Breast epithelium (tissue), 4 donors: ENCODE measurements around the gene SPIB. TPM values are rescaled to one million over a fixed set of nuclear protein-coding genes. Genes with fewer than 3 reads are reported as not detected.

Source experiments
- DNase-seq, 2 donors: peaks; one replicate each; pipeline ENCODE4 v3.0.0-alpha.2; 2019; ENCODE audit warnings: low spot score in 2 of 2
- H3K27ac ChIP-seq, 2 donors: fragments of 200-600 bp; sonication (generic) in 1 of 2; one replicate each; pipeline ENCODE4 v1.5.1; 2016 to 2019; ENCODE audit warnings: mild to moderate bottlenecking in 1 of 2
- H3K27me3 ChIP-seq, 2 donors: fragments of 200-600 bp; sonication (generic) in 1 of 2; one replicate each; pipeline versions ENCODE4 v1.5.1 to v1.6.0; 2017 to 2019; ENCODE audit warnings: control low read depth in 1 of 2, mild to moderate bottlenecking in 1 of 2
- H3K36me3 ChIP-seq: fragments of 200-600 bp; one replicate; pipeline ENCODE4 v1.5.1; 2019
- H3K4me1 ChIP-seq, 2 donors: fragments of 200-600 bp; sonication (generic); one replicate each; pipeline ENCODE4 v1.5.1; 2016 to 2019; ENCODE audit warnings: control low read depth in 1 of 2
- H3K4me3 ChIP-seq, 3 donors: fragments of 200-600 bp; sonication (generic); 1 replicate in 2 of 3; 2 replicates in 1 of 3; pipeline ENCODE4 v1.5.1; 2016 to 2019; ENCODE audit warnings: mild to moderate bottlenecking in 3 of 3, moderate library complexity in 2 of 3
- H3K9me3 ChIP-seq, 2 donors: fragments of 200-600 bp; sonication (generic) in 1 of 2; one replicate each; pipeline ENCODE4 v1.5.1; 2016 to 2019; ENCODE audit warnings: control low read depth in 1 of 2
- POLR2A ChIP-seq: fragments of 450-650 bp; IDR thresholded peaks from one replicate; pipeline ENCODE4 v1.6.1; 2016; ENCODE audit warnings: antibody characterized with exemption, mild to moderate bottlenecking, moderate library complexity
- POLR2AphosphoS5 ChIP-seq, 3 donors: sonication (generic); formaldehyde crosslinking; IDR thresholded peaks; one replicate each; pipeline ENCODE4 v1.6.1; 2017; ENCODE audit warnings: antibody characterized with exemption in 3 of 3
- intact Hi-C: fragments of 100-400 bp; cut with DNase I; formaldehyde crosslinking; loops from one replicate; pipeline ENCODE4 v1.15.1; 2023; ENCODE audit warnings: low total_unique reads
- total RNA-seq, 3 donors: library from RNA; depleted of rRNA; stranded (reverse); fragments of >200 nt; gene quantifications; one replicate each; pipeline ENCODE4 v1.1.0, GENCODE V29; 2016
- TF ChIP-seq, protein P1 (sequence below), 3 donors: fragments of 450-650 bp; IDR thresholded peaks; one replicate each; pipeline ENCODE4 v1.5.1; 2016 to 2017; ENCODE audit warnings: antibody characterized with exemption in 3 of 3, mild to moderate bottlenecking in 3 of 3, moderate library complexity in 3 of 3

The SPIB gene
- total RNA-seq, 3 donors from 2014 or later: 0.33 TPM; not detected in 2

DNA sequence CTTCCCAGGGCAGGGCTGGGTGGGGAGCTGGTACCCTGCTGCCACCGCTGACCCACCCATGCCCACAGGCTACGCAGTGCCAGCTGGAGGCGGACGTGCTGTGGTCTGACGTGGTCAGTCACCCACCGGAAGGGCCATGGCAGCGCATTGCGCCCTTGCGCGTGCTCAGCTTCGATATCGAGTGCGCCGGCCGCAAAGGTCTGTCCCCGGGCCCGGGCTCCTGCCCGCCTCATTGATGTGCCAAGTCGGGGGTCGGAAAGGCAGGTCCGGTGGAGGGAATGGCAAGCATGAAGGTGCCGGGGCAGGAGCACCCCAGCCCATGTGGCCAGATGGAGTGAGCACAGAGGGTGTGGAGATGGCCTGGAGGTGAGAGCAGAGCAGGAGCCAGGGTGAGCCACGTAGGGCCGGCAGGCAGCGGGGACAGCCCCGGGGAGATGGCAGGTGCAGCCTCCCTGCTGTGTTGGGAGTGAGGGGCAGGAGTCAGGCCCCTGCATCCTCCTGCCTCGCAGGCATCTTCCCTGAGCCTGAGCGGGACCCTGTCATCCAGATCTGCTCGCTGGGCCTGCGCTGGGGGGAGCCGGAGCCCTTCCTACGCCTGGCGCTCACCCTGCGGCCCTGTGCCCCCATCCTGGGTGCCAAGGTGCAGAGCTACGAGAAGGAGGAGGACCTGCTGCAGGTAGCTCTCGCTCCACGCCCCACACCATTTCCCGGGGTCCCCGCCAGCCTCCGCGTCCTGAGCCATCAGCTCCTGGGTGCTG, 16.0 kb upstream of the SPIB start:
- no peaks in the 10 kb centered on the region for H3K9me3 ChIP-seq
- no peak for DNase-seq
- TF ChIP-seq POLR2AphosphoS5 (IDR thresholded peaks at IDR 0.05): no peak
- TF ChIP-seq, protein P1, sequence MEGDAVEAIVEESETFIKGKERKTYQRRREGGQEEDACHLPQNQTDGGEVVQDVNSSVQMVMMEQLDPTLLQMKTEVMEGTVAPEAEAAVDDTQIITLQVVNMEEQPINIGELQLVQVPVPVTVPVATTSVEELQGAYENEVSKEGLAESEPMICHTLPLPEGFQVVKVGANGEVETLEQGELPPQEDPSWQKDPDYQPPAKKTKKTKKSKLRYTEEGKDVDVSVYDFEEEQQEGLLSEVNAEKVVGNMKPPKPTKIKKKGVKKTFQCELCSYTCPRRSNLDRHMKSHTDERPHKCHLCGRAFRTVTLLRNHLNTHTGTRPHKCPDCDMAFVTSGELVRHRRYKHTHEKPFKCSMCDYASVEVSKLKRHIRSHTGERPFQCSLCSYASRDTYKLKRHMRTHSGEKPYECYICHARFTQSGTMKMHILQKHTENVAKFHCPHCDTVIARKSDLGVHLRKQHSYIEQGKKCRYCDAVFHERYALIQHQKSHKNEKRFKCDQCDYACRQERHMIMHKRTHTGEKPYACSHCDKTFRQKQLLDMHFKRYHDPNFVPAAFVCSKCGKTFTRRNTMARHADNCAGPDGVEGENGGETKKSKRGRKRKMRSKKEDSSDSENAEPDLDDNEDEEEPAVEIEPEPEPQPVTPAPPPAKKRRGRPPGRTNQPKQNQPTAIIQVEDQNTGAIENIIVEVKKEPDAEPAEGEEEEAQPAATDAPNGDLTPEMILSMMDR (IDR thresholded peaks at IDR 0.05): no peak
- no peak for TF ChIP-seq POLR2A
- no peaks in the 10 kb centered on the region for H3K4me1 ChIP-seq
- no peaks in the 10 kb centered on the region for H3K27me3 ChIP-seq
- H3K36me3 ChIP-seq: no peaks in the 10 kb centered on the region
- no peak overlapping the region for H3K27ac ChIP-seq
- intact Hi-C loops: no loop called here
- H3K4me3 ChIP-seq: no peak overlapping the region

DNA sequence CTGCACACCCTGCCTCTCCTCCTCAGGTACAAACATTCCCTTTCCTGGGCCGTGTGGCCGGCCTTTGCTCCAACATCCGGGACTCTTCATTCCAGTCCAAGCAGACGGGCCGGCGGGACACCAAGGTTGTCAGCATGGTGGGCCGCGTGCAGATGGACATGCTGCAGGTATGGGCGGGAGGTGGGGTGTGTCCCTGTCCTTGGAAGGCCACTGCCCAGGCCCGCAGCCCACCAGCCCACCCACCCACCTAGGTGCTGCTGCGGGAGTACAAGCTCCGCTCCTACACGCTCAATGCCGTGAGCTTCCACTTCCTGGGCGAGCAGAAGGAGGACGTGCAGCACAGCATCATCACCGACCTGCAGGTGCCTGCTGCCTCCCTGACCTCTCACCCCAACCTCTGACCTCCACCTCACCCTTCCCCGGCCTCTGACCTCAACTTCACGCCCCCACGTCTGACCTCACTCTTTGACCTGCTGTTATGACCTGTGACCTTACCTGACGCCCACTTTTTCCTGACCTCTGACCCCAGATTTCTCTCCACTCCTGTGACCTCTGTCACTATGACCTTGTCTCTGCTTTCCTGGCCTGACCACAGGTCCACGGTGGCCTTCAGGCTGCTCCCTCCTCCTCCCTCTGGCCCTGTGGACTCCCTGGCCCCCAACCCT, 12.4 kb upstream of the SPIB start:
- no peak for DNase-seq
- TF ChIP-seq, protein P1 (IDR thresholded peaks at IDR 0.05): no peak
- no peak for TF ChIP-seq POLR2A
- TF ChIP-seq POLR2AphosphoS5 (IDR thresholded peaks at IDR 0.05): no peak
- intact Hi-C loops: no loop called here
- Histone ChIP-seq H3K9me3 (no peaks in the 10 kb centered on the region), H3K27ac (no peak overlapping the region), H3K27me3 (no peaks in the 10 kb centered on the region), H3K4me3 (no peak overlapping the region), H3K36me3 (peaks cover 8% of the 10 kb centered on the region), H3K4me1 (no peaks in the 10 kb centered on the region)

DNA sequence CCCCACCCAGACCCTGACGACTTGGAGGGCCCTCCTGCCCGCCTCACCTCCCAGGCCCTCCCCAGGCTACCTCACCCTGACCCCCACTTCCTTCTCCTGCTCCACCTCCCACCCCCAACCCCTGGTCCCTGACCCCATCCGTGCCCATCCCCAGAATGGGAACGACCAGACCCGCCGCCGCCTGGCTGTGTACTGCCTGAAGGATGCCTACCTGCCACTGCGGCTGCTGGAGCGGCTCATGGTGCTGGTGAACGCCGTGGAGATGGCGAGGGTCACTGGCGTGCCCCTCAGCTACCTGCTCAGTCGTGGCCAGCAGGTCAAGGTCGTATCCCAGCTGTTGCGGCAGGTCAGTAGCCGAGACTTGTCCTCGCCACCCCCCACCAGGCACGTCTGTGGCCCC, 11.9 kb upstream of the SPIB start:
- intact Hi-C loops: no loop called here
- Histone ChIP-seq H3K36me3 (peaks cover 8% of the 10 kb centered on the region), H3K27ac (no peak overlapping the region), H3K9me3 (no peaks in the 10 kb centered on the region), H3K4me3 (no peak overlapping the region), H3K27me3 (no peaks in the 10 kb centered on the region), H3K4me1 (no peaks in the 10 kb centered on the region)
- TF ChIP-seq POLR2A (no peak), POLR2AphosphoS5 (IDR thresholded peaks at IDR 0.05) (no peak)
- TF ChIP-seq, protein P1 (IDR thresholded peaks at IDR 0.05): no peak
- DNase-seq: no peak

DNA sequence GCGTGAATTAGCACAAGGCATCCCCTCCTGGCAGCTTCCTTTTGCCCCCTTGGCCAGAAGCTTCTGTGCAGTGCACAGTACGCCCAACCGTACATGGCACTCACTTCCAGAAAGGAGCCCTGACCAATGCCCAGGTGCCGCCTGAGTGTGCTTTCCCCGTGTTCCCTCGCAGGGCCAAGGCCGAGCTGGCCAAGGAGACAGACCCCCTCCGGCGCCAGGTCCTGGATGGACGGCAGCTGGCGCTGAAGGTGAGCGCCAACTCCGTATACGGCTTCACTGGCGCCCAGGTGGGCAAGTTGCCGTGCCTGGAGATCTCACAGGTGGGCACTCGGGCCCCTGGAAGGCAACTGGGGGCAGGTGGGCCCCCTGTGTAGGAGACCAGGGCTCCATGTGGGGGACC, 9.4 kb upstream of the SPIB start:
- Histone ChIP-seq H3K4me1 (no peaks in the 10 kb centered on the region), H3K4me3 (no peak overlapping the region), H3K36me3 (peaks cover 8% of the 10 kb centered on the region), H3K27me3 (no peaks in the 10 kb centered on the region), H3K27ac (no peak overlapping the region), H3K9me3 (no peaks in the 10 kb centered on the region)
- DNase-seq: no peak
- intact Hi-C loops: no loop called here
- TF ChIP-seq POLR2A: no peak
- TF ChIP-seq, protein P1 (IDR thresholded peaks at IDR 0.05): no peak
- no peak for TF ChIP-seq POLR2AphosphoS5 (IDR thresholded peaks at IDR 0.05)

DNA sequence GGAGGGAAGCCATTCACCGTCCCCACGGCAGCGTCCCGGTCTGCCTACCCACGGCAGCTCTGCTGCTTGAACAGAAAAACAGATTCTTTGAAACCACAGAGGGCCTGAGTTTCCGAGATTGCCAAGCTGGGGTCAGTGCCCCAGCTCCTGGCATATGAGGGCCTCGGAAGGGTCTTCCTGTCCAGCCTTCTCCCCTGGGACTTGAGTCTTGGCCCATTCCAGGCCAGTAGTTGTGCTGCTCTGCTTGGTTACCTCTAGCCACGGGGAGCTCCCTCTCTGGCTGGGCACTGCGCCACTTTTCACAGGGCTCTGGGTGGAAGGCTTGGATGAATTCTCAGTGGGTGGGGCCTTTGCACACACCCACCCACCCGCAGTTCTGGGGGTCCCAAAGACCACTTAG, 8.6 kb upstream of the SPIB start:
- H3K36me3 ChIP-seq: peaks cover 8% of the 10 kb centered on the region
- no peak for TF ChIP-seq POLR2AphosphoS5 (IDR thresholded peaks at IDR 0.05)
- TF ChIP-seq, protein P1 (IDR thresholded peaks at IDR 0.05): no peak
- TF ChIP-seq POLR2A: no peak
- H3K9me3 ChIP-seq: no peaks in the 10 kb centered on the region
- no peaks in the 10 kb centered on the region for H3K27me3 ChIP-seq
- no peak overlapping the region for H3K27ac ChIP-seq
- H3K4me3 ChIP-seq: no peak overlapping the region
- DNase-seq: no peak
- no peaks in the 10 kb centered on the region for H3K4me1 ChIP-seq
- intact Hi-C loops: no loop called here
